Measurements from ENCODE around the gene ACVRL1. TPM values are rescaled to one million over a fixed set of nuclear protein-coding genes. Genes with fewer than 3 reads are reported as not detected.

The ACVRL1 gene
- total RNA-seq, 1 donor from 2014 or later = 3.5 TPM

DNA sequence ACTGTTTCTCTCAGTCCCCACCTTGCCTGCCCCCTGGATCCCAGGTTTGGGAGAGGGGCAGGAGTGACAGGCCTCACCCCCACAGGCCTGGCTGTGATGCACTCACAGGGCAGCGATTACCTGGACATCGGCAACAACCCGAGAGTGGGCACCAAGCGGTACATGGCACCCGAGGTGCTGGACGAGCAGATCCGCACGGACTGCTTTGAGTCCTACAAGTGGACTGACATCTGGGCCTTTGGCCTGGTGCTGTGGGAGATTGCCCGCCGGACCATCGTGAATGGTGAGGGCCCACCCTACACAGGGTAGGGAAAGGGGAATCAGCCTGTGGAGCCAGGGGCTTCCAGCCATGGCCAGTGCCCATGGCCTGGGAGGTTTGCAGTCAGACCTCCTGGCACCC, 8.6 kb downstream of the ACVRL1 start:
- DNase-seq (ENCODE audit: low read depth) = no peak

DNA sequence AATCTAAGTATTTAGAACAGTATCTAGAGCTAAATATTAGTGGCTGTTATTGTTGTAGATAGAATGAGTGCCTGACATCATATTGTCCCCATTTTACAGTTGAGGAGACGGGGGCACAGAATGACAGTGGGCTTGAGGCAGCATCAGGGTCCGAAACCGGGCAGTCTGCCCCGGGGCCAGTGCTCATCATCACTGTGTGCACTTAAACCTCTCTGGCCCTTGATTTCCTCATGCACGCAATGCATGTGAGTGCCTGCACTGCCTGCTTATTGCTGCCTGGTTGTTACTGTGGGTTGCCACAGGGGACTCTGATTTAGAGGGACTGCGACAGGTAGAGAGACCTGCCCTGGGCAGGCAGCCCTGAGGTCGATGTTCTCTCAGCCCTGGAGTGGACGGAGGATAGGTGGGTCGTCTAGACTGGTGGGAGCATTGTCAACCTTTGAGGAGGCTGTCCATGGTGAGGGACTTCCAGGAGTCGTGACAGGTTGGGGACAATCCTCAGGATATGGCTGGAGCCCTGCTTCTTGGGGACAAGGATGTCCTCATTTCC, 9.8 kb downstream of the ACVRL1 start:
- no peak for DNase-seq (ENCODE audit: low read depth)

DNA sequence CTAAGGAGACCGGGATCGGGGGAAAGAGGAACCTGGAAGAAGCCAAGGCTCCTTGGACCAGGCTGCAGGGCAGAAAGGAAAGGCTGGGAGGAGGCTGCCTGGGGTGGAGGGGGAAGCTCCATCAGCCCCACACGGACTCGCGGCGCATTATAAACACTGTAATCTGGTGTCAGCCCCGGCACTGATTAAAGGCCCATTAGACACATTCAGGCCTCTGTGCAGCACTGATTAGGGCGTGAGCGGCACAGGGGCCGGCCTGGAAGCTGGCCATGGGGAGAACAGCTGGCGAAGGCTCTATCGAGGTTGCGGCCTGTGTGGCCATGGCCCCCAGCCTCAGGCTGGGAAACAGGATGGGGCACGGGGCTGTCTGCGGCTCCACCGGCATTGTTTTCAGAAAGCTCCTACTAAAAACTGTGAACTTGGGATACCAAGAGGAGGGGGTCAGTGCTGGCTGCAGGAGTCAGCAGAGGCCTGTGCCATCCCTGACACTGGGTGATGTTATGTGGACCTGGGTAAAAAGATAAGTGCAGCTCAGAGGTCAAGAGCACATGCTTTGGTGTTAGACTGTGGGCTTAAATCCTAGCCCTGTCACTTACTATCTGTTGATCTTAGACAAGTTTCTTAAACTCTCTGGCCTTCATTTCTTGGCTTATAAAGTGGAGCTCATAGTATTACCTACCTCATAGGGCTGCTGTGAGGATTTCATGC, 10.6 kb downstream of the ACVRL1 start:
- DNase-seq (ENCODE audit: low read depth) = no peak

DNA sequence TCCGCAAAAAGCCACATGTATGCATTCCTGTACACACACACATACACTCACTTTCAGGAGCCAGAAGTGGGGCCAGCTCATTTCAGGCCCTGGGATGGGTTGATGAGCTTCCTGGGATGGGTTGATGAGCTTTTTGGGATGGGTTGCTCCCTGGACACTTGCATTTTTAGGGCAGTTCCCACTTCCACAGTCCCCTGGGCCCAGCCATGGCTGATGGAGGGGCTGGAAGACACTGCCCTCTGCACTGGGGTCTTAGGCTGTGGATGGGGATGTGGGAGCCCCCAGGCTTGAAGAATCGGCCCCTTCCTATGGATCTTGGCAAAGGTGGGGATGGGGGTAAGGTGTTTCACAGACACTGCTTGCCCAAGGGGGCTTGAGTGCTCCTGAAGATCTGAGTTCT, 12.7 kb downstream of the ACVRL1 start:
- DNase-seq (ENCODE audit: low read depth) = no peak

DNA sequence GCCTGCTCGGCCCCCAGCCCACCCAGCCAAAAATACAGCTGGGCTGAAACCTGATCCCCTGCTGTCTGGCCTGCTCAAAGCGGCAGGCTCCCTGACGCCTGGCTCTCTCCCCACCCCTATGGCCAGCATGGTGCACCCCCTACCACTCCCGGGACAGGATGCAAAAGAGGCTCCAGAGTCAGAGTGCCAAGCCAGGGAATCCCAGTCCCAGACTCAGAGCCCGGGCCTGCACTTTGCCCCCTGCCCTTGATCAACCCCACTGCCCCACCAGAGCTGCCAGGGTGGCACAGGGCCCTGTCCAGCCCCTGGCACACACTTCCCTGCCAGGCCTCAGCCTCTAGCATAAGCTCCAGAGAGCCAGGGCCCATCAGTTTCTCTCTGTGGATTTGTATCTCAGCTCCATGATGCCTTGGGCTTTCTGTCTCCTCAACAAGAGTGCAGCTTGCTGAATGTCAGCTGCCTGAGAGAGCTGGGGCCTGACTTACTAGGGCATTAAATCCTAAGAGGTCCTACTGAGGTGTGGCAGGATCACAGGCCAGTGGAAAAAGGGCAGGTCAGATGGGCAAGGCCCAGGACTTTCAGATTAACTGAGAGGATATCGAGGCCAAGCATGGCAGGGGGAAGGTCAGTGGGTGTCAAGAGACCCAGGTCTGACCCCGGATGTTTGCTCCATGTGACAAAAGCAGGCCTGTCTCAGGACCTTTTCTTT, 13.9 kb downstream of the ACVRL1 start:
- DNase-seq (ENCODE audit: low read depth) = no peak

DNA sequence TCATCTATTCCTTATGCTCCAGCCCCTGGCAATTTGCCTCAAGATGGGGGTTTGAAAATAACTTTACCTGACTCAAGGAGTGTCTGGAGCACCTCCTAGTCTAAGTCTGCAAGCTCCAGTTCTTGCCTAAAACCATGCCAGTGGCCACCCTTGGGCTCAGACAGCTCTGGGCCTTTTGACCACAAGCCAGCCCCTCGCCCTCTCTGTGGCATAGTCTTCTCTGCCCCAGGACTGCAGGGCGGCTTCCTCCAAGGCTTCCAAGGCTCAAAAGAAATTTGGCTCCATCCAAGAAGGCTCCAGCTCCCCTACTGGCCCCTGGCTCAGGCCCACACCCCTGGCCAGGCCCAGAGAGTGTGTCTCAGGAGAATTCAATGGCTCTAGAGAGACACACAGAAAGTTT, 14.8 kb downstream of the ACVRL1 start:
- DNase-seq (ENCODE audit: low read depth) = no peak

DNA sequence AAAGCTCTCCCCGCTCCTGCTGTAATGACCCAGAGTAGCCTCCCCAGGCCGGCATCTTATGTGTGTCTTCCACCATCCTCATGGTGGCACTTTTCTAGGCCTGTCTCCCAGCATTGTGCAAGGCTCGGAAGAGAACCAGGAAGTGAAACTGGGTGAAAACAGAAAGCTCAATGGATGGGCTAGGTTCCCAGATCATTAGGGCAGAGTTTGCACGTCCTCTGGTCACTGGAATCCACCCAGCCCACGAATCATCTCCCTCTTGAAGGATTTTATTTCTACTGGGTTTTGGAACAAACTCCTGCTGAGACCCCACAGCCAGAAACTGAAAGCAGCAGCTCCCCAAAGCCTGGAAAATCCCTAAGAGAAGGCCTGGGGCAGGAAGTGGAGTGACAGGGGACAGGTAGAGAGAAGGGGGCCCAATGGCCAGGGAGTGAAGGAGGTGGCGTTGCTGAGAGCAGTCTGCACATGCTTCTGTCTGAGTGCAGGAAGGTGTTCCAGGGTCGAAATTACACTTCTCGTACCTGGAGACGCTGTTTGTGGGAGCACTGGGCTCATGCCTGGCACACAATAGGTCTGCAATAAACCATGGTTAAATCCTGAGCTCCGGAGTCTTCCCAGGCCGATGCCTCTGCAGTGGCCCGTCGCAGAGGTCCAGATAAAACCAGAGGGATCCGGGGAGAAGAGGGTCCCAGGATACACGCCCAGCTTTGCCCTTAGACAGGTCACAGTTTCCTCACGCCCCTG, 15.6 kb downstream of the ACVRL1 start:
- DNase-seq (ENCODE audit: low read depth) = peak; percentile 70

DNA sequence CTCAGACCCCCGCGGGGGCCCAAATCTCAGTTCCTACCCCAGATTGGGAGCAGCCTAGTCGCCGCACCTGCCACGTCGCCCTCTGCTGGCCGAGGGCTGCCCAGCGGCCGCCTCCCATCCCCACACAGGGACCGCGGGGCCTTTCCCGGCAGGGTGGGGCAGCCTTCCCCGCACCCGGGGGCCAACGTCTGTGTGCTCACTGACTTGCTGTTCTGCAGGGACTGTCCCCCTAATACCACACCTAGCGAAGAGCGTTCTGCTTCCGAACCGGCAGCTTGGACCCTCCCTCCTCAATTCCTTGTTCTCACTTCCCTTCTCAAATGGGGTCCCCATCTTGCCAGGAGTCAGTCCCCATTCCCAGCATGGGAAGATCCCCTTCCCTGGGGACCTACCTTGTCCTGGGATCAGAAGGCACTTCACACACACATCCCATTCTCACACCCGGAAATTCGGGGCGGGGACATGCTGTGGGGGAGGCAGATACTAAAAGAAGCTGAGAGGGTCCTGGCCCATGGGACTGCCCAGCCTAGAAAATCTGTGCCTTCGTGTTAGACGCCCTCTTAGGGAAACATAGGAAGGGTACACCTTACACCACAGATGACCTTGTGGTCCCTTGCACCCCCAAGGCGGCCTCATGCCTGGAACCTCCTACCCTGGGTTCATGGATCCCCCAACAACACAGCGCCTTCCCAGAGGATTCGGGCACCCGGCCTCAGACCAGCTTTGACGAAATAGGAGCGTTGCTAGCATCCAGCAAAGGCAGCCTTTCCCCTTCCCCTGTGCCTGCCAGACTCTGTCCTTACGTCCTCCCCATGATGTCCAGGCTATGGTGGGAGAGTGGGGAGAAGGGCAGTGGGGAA, 16.4 kb downstream of the ACVRL1 start:
- no peak for DNase-seq (ENCODE audit: low read depth)

- no peak for DNase-seq (ENCODE audit: low read depth)
Measured at GRCh38 chr12:51924551-51925319, 17.4 kb downstream of the ACVRL1 start.

- no peak for DNase-seq (ENCODE audit: low read depth)
Measured at GRCh38 chr12:51925346-51926063, 18.2 kb downstream of the ACVRL1 start.

GRCh38 chr12:51926064-51926632, 18.8 kb downstream of the ACVRL1 start:
- DNase-seq (ENCODE audit: low read depth) = no peak

DNA sequence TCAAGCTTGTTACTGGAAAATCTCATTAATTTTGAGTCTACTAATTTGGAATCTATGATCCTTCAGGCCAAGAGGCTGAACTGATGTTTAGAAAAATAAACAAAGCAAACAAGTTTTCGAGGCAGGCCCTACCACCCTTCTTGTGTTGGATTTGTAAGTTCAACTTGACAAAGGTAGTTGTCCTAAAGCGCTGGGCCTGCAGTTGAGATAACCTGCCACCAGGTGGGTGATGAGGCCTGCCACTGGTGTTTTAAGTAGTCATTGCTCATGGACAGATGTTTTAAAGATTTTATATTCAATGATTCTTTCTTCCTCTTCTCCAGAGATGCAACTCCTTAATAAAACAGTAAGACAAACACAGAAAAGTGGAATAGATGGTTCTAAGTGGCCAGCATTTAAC, 19.4 kb downstream of the ACVRL1 start:
- DNase-seq (ENCODE audit: low read depth) = peak; percentile 65

GRCh38 chr12:51932218-51933076, 25.1 kb downstream of the ACVRL1 start:
- peak; percentile 9 for DNase-seq (ENCODE audit: low read depth)

- no peak for DNase-seq (ENCODE audit: low read depth)
Measured at GRCh38 chr12:51934080-51934479, 26.8 kb downstream of the ACVRL1 start.

- DNase-seq (ENCODE audit: low read depth) = no peak
Measured at GRCh38 chr12:51937926-51938325, 30.6 kb downstream of the ACVRL1 start.

DNA sequence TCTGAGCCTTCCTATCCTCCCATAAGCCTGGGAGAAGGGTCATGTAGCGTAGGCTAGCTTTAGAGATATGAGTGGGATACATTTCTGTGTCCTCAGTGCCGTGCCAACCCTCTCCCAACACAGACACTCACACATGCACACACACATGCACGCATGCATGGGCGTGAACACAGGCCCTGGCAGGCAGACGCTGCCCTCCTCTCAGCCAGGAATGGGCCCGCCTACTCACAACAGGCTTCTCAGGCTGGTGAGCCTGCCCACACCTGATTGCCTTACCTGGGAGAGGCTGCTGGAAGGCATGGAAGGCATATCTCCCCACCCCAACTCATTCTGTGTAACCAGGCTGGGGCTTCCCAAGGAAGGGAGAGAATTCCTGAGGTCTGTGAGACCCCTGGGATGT, 31.4 kb downstream of the ACVRL1 start:
- DNase-seq (ENCODE audit: low read depth) = no peak

DNA sequence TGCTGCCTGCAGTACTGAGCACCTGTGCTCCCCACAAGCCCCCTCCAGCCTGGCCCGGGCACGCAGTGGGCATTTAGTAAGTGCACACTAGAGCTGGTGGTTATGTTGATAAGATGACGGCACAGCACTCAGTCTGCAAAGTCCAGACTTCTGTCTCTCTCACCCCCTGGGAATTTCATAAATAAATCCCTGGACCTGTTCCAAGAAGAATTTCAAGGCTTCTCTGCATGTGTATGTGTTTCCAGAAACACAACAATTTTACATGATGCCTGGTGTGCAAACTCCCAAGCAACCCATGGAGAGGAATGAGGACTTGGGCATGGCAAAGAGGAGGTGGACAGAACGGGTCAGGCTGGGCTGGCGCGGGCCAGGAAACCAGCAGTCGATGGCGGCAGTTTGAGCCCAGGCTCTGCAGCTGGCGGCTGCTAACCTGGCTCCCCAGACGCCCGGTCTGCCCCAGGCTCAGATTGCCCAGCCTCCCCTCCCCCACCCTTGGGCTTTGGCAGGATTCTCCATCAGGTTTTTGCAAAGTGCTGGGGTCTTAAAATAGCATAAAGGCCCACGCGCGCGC, 33.8 kb downstream of the ACVRL1 start:
- no peak for DNase-seq (ENCODE audit: low read depth)

- DNase-seq (ENCODE audit: low read depth) = no peak
Measured at GRCh38 chr12:51941604-51942003, 34.3 kb downstream of the ACVRL1 start.
